Amygdala (tissue), 56 donors: ENCODE data around the gene RAD51B.

Experiments
- DNase-seq, 56 donors: peaks; one replicate each; lab custom pipeline; 2025; lab: John Stamatoyannopoulos, UW

Gene RAD51B

DNA sequence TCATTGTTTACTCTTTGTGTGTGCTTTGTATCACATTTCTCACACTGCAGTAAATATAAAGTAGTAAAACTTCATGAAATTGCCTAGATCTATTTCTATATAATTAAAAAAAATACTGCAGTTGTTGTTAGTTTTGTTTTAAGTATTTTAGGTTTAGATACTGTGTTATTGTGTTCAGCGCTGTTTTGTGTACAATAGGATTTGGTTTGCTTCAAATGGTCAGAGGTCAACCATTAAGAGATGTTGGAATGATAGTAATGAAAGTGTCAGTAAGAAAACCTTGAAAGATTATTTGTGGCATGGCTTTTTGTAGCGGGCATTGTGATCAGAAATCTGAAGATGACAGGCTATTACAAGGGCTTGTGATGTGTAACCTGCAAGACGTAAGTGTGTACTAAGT is 67.9 kb downstream of the RAD51B start:
- DNase-seq, result no peak

DNA sequence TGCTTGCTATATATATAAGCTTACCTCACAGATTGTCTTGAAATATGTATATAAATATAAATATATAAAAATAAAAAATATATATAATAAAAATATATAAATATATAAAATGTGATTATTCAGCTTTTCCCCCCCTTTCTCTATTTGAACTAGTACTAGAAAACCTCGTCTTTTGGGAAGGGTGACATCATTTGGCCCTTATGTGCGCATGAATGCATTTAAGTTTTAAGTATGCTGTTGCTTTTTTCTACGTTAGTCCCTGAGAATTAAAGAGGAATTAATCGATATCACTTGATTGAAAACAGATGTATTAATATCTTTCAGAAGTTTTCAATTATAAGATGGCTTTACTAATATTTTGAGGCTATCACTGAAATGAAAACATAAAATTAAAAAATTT is 69.9 kb downstream of the RAD51B start:
- no peak for DNase-seq

GRCh38 chr14:67892466-67893100 is 73.0 kb downstream of the RAD51B start:
- no peak for DNase-seq

- DNase-seq, result no peak
These were observed 80.7 kb downstream of the RAD51B start for GRCh38 chr14:67900231-67900630.

GRCh38 chr14:67908052-67908754 is 88.6 kb downstream of the RAD51B start:
- DNase-seq, result no peak

GRCh38 chr14:67911562-67911961 is 92.0 kb downstream of the RAD51B start:
- DNase-seq, result no peak

DNA sequence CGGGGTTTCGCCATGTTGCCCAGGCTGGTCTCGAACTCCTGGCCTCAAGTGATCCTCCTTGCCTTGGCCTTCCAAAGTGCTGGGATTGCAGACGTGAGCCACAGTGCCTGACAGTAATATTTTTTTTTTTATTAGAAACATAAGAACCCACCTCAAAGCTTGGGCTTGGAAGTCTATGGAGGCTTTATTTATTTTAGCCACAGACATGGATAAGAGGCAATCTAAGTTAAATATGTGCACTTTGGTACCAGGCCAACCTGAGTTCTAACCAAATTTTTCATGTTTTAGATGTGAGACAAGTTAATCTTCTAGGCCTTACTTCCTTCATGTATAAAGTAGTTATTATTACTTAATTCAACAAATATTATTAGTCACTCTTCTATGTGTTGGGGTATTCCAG is 96.9 kb downstream of the RAD51B start:
- no peak for DNase-seq

DNA sequence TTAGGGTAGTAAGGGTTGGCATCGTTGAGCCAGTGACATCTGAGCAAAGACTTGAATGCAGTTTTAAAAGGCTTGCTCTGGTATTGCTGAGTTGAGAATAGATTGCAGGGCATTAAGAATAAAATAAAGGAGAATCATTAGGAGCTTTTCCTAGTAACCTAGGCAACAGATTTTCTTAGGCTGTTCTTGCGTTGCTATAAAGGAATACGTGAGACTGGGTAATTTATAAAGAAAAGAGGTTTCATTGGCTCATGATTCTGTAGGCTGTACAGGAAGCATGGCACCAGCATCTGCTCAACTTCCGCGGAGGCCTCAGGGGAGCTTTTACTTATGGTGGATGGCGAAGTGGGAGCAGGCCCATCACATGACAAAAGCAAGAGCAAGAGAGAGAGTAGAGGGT is 97.4 kb downstream of the RAD51B start:
- no peak for DNase-seq

DNA sequence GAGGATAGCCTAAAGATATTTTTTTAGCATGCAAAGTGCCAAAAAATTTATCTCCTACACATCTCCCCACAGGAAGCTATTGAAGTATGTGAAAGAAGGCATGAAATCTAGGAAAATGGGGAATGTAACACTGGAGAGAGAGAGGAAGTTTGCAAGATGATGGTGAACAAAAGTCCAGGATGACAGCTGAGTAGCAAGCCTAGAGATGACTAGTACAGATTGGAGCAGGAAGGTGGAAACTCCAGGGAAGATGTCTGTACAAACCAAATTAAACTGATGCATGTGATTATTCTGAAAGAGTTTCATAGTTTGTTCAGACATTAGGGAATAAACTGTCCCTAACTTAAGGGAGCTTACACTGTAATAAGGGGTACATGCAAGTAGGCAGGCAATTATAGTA is 99.3 kb downstream of the RAD51B start:
- DNase-seq, result no peak

GRCh38 chr14:67919259-67920032 is 99.9 kb downstream of the RAD51B start:
- no peak for DNase-seq

- DNase-seq, result no peak
These were observed 107.2 kb downstream of the RAD51B start for GRCh38 chr14:67926821-67927220.

DNA sequence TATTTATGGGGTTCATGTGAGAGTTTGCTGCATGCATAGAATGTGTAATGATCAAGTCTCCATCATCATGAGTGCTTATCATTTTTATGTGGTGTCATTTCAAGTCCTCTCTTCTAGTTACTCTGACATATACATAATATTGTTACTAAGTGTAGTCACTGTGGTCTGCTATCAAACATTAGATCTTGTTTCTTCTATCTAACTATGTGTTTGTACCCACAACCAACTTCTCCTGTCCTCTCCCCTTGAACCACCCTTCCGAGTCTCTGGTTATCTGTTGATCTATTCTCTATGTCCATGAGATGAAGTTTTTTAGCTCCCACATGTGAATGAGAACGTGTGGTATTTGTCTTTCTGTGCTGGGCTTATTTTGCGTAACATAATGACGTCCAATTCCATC is 107.7 kb downstream of the RAD51B start:
- DNase-seq, result no peak

- no peak for DNase-seq
These were observed 108.8 kb downstream of the RAD51B start for GRCh38 chr14:67928375-67928774.

DNA sequence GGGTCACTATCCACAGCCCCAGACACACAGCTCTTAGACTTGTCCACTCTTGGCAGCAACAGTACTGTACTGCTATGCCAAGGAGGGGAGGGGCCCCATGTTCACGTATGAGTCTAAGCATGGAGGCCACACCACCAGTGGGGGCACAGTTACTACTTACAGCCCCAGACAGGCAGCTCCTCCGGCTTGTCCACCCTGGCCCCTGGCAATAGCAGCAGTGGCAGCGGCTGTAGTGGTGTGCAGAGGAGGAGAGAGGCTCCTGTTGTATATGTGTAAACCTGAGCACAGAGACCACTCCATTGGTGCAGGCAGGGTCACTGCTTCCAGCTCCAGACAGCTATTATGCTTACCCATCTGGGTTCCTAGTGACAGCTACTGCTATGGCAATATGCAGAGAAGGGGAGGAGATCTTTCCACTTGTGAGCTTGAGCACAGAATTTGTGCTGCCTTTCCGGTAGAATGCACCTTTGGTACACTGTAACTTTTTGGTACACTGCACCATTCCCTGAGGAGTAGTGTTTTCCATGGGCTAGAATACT is 113.2 kb downstream of the RAD51B start:
- no peak for DNase-seq

GRCh38 chr14:67933266-67933665 is 113.7 kb downstream of the RAD51B start:
- DNase-seq, result no peak

- peak in 7 of 56 donors; percentile 3 to 38 (median 16) for DNase-seq
These were observed 114.5 kb downstream of the RAD51B start for GRCh38 chr14:67934087-67934486.

GRCh38 chr14:67934862-67935261 is 115.3 kb downstream of the RAD51B start:
- DNase-seq, result no peak

- DNase-seq, result no peak
These were observed 115.8 kb downstream of the RAD51B start for GRCh38 chr14:67935371-67935770.

- no peak for DNase-seq
These were observed 118.5 kb downstream of the RAD51B start for GRCh38 chr14:67938071-67938470.

- no peak for DNase-seq
These were observed 121.2 kb downstream of the RAD51B start for GRCh38 chr14:67940486-67941455.
